Hepatic stellate cell (primary cell): Measurements from ENCODE around the gene SGMS1.
"Not testable (repeated sequence)": the region's sequence is repeated elsewhere in the genome, so short reads cannot be mapped to it uniquely, and the experiment has no call there.

ENCODE experiments used
- DNase-seq: peaks from one replicate; pipeline ENCODE4 v3.0.0; 2011; ENCODE audit warnings: low spot score

SGMS1 gene

DNA sequence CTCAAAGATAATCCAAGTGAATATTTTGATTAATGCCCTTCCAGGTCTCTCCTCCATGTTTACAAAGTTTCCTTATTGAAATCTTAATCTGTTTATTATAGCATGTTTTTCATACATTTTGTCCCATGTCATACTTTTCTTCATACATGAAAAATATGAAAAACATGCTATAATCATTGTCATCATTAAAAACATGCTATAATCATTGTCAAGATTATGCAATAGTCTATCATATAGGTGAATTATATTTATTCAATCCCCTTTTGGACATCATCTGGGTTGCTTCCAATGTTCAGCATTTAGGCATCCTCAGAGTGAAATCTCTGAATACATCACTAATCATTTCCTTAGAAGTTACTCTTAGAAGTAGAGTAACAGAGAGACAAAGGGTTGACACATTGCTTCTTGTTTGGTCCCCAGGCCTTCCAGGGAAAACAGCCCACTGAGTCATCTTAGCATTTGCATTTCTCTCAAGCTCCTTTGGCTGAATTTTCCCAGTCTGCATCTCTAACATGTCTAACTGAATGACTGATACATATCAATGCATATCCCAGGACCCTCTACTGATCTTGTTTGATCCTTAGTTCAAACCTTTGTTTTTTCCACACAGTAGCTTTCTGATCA lies 87.0 kb downstream of the SGMS1 start:
- no peak for DNase-seq

DNA sequence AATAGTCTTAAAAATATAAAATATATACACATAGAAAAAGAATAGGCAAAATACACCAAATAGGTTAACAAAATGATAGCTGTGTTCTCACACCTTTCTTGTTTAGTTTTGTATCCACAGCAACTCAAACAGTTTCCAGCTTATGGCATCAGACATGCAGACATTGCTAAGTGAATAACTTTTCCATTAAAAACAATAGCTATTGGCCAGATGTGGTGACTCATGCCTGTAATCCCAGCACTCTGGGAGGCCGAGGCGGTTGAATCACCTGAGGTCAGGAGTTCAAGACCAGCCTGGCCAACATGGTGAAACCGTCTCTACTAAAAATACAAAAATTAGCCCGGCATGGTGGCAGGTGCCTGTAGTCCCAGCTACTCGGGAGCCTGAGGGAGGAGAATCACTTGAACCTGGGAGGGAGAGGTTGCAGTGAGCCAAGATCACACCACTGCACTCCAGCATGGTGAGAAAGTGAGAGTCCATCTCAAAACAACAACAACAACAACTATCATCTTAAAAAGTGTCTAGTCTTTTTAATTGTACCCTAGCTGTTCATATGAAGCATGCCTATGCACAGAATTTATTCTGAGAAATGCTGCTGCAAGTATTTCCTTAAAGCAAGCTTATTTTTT lies 88.9 kb downstream of the SGMS1 start:
- DNase-seq = not testable (repeated sequence)

DNA sequence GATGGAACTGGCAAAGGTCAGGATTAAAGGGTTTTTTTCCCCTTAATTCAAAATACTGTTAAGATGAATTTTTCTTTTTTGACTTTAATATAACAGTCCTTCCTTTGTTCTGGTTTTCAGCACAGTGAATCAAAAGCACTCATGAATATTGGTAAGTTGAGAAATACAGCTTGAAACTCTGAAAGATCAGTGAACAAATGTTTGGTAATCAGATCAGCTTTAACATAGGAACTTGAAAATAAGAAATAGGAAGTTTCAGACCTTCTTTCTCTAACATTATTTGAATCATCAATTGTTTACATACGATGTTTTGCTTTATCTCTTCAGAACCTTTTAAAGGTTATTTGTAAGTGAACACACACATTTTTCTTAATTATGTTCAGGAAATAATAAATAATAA lies 90.5 kb downstream of the SGMS1 start:
- no peak for DNase-seq

DNA sequence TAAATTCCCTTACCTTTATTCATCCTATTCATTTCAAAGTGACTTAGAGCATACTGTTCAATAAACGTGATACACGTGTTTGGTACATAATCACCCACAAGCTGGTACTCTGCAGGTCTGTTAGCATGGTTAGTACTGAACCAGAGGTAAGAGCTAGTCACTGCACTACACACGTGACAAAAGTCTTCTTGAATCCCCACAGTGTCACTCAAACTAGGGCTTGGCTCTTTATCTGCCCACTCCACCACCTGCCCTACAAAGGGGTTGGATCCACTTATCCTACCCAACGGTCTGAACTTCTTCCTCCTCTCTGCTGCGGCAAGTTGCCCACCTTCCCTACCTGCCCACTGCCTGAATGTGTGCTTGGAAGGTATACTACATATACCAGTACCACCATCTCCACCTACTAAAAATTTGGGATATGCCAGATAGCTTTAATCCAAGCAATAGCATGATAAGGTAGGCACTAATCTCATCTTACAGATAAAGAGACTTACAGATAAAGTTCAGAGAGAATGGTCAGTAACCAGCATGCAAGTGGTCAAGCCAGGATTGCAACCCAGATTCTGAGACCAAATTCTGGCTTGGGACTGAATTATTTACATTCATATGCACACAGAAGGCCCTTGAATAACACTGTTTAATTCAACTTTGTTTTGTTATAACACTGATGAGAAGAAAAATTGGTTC lies 92.2 kb downstream of the SGMS1 start:
- no peak for DNase-seq

DNA sequence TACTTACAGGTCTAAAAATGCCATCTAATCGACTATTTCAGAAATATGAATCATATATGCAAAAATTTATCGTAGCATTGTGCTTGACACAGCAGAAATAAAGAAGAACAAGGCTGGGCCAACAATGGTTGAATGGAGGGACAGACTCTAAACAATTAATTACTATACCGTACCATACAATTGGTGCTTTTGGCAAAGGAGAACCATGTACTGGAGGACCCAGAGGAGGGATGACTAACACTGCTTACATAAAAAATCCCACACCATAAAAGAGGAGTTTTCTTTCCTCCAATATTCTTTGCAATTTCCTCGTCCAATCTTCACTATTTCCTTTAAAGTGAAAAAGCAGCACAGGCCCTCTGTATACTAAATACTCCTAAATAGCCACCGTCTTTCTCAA lies 94.1 kb downstream of the SGMS1 start:
- DNase-seq = no peak

DNA sequence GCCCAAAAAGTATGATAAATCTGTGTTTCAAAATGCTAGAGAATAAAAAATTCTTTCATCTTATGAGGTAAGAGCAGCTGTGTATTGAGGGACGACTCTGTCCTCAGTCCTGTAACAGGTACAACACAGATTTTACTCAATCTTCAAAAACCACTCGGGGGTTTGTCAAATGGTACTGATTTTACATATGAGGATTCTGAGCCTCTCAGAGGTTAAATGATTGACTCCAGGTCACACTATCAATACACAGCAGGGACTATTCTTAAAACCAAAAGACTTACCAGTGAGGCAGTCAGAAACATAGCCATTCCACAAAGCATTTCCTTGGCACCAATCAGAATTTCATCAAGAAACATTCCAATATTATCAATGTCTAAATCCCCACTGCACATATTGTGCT lies 95.5 kb downstream of the SGMS1 start:
- DNase-seq = no peak

DNA sequence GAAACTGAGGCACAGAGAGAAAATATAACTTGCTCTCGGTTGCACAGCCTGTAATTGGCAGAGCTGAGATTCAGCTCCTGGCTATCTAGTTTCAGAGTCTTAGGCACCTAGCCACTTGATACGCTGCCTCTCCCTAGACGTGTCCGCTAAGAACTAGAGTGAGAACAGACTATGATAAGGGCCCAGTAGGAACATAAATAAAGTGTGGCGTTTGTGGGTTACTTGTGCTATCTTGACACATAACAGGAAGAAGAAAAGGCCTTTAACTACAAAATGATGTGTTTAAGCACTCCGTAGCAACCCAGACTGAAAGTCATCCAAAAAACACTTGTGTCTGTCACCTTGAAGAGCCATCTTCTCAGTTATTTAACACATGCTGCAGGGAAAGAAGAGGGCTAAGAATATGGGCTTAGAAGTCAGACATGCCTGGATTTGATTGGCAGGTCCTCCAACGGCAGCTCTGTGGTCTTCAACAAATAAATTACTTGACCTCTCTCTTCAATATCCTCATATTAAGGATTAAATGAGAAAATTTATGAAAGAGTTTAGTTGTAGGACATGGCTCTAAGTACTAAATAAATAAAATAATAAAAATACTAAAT lies 96.2 kb downstream of the SGMS1 start:
- DNase-seq = no peak

DNA sequence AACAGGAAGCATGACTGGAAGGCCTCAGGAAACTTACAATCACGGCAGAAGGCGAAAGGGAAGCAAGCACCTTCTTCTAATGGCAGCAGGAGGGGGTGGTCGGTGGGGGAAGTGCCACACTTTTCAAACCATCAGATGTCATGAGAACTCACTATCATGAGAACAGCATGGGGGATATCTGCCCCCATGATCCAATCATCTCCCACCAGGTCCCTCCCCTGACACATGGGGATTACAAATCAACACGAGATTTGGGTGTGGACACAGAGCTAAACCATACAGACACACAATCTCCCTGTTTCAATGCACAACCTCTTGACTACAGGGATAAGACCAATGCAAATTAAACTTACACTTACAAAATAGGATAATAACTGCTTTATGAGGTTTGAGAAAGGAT lies 97.6 kb downstream of the SGMS1 start:
- DNase-seq = no peak

DNA sequence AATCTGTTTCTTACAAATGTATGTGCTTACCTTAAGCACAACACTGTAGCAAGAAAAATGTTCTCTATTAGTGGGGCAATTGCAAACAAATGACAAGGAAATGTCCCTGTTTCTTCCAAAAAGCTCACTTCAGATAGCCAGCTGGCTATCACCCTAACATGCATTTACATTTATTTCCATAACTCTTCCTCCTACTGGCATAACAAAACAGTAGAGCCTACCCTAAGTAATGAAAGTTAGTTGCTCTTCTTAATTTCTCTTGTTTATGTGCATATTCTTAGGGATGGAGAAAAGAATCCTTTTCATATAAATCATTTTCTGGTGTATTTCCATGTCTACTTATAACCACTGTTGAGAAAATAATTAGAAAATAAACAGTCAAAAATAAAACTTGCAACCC lies 100.4 kb downstream of the SGMS1 start:
- no peak for DNase-seq

DNA sequence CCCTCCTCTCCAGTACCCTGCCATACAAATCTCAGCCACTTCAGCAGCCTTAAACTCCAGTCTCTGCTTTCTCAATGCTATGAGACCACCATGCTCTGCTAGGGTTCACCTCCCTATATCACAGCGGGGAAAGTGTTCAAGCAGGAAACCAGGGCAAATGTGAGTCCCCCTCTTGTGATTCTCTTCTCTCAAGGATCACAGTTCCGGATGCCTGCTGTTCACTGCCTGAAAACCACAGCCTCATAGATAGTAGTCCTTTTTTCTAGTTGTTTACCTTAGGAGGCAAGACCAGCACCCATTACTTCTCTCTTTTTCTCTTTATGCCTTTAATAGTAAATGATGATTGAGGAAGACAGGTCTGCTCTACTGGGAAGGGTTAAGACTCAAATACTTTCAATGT lies 100.8 kb downstream of the SGMS1 start:
- no peak for DNase-seq

DNA sequence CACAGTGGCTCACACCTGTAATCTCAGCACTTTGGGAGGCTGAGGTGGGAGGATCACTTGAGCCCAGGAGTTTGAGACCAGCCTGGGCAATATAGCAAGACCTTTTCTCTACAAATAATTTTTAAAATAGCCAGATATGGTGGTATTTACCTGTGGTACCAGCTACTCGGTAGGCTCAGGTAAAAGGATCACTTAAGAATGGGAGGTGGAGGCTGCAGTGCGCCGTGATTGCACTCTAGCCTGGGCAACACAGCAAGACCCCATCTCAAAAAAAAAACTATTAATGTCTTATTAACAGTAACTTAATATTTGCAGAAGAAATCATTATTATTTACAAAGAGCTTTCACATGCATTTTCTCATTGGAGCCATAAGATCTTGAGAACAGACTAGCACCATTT lies 103.6 kb downstream of the SGMS1 start:
- DNase-seq = no peak

DNA sequence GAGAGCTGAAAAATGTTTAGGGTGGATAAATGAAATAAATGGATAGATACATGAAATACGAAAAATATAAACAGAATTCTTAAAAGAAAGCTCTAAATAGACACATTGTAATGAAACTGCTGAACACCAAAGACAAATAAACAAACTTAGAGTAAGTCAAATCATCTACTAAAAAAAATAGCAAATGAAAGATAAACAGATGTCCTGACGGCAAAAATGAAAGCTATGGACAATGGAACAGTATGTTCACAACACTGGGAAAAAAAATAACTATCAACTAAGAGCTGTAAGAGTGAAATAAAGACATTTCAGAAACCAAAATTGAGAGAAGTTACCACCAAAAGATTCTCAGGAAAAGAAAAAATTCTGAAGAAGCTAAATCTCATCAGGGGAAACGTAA lies 106.1 kb downstream of the SGMS1 start:
- DNase-seq = no peak

DNA sequence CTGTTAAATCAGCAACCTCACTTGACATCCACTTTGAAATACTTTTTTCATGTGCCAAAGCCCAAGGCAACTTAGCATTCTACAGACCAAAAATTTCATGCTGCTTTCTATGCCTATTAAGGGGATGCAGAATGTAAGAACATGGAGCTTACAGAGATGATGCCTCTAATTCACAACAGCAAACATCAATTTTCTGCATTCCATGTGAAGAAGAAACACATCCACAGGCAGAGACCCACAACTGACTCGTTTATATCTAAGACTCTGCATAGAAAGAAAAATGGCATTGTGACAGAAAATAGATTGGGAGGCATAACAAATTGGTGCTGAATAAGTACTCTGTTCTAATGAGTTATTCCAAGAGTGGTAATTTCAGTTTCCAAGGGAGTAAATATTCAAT lies 107.6 kb downstream of the SGMS1 start:
- no peak for DNase-seq

DNA sequence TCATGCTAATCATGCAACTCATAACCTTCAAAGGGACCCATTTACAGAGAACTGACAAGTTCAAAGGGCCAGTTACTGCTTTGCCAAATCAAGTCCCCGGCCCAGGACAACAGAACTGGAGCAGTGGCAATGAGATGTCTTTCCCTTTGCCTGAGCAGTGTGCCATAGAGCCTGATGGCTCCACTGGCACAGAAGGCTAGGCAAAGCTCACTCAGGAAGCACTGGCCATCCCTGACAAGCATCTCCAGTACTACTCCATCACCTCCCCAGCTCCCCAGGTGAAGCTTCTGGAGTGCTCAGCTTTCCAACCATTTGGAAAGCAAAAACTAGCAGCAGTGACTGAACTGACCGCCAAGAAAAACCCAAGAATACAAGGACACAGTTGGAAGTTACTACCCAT lies 108.3 kb downstream of the SGMS1 start:
- DNase-seq = no peak

DNA sequence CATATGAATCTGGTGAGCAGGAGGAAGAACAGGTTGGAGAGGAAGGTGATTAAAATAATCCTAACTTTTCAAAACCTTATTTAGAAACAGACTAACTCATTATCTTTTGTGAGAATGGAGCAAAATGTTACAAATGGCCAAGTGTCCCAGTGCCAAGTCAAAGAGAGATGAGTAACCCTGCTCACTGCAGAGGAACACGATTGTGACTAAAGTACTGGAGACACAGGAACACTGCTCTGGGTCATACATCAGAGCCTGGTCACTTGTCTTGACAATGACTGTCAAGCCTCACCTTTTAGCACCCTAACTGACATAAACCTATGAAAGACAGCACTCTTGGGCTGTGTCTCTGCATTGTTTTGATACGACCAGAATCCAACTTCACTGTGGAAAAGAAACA lies 108.8 kb downstream of the SGMS1 start:
- DNase-seq = no peak

DNA sequence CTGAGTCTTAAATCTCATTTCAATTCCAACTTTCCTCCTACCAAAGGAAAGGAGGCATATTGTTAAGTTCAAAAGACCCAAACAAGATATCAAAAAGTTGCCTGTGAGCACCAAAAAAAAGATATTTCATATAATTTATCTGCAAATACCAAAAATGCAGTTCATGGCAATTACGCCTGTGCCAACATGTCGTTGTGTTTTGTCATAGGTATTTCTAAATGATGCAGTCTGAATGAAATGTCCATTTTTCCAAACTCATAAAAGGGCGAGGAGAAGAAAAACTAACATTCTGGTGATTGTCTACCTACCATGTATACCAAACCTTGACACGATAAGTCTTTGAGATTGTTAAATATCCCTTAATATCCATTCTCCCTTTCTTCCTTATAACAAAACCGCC lies 109.8 kb downstream of the SGMS1 start:
- DNase-seq = no peak

DNA sequence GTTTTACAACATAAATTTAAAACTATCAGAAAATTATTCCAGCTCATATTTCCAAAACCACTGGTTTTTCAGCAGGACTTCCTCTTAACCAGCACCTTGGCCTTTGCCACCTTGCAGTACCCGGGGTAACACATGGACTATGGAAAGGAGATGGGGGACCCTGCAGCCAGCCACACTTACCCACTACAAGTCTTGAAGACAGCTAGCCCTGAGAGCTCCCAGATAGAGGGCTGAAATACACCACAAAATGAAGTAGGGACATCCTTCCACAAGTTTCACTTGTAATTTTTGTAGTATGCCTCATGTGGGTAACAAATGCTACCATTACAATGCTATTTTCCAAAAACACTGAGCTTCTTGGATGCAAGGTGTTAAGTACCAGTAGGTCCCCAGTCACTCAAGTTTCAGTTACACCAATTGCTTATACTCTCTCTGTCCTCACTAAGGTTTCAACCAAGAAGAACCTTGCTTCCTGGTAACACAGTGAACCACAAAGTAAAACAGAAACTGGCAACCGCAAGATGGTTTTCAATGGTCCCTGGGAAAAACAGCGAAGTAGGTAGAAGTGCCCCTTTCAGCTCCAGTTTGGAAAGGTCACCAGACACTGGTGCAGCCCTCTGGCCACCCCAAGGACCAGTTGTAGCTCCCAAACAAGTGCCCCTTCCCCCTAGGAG lies 110.9 kb downstream of the SGMS1 start:
- no peak for DNase-seq

DNA sequence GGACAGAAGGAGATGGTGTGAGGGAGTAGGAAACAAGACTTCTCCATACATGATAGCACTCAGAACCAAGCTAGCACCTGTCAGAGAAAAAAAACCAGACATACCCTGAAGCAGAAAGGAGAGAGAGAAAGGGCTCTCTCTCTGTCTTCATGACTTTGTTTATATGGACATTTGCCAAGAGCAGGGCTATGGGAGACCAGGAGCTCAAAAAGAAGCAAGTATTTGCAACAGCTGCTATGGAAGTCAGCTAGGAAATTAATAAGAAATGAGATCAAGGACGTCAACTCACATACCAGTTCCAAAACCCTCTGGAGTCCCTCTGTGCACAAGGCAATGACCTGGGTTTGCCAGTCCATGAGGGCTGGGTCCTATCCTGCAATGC lies 111.6 kb downstream of the SGMS1 start:
- no peak for DNase-seq

DNA sequence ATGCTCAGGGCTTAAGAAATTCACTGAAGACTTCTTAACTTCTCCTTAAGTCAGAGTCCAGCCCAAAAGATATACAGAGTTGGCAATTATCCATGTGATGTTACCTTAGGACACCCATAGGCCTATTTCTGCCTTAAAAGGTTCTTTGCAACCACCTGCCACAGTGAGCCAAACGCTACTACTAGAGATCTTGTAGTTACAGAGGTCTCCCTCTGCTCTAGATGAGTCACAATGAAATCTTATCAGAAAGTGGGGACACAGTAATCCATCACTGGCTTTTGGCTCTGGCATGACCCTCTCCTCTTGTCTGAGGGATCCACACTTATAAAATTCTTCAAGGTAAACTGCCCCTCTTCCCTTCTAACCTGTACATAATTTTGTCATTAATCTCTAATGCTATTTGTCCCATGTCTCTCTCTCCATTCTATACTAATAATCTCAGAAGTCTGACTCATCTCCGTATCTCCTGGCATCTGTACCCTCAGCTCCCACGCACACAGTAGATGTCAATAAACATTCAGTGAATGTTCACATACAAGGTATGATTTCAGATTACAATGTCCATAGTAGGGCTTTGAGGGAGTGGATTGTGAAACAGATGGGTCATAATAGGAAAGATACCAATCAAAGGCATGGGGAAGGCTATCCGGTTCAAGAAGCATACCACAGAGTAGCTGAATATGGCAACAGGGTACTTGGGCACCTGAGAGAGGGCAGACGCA lies 112.1 kb downstream of the SGMS1 start:
- peak; percentile 8 for DNase-seq

DNA sequence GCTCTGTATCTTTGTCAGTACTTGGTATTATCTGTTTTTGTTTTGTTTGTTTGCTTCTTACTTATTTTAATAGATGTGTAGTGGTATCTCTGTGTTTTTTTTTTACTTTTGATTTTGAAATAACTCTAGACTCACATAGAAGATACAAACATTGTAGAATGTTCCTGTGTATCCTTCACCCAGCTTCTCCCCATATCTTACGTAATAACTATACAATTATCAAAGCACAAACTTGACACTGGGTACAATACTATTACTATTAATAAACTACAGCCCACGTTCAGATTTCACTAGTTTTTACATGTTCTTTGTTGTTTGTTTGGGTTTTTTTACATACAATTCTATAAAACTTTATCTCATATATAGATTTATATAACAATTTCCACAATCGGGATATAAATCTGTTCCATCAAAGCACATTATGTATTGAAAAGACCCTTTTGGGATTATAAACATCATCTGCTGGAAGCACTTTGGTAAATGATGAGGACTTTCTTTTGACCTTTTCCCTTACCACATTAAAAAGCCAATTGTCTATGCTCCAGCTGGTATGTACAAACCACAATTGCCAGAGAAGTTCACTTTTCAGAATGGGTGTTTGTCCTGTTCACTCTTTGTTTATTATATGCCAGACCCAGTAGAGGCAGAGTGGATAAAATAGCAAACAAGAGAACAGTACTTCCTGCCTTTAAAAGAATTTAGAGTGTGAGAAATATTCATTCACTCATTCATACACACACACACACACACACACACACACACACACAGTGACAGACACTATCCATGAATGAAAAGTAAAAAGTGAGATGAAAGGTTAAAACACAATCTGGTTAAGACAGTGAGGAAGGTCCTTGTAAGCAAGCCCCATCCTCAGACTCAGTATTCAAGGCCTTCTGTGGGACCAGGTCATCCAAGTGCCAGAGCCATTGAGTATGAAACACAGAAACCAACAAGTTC lies 113.0 kb downstream of the SGMS1 start:
- DNase-seq = no peak
